ENCODE results near the gene CCDC171. TPM values are rescaled to one million over a fixed set of nuclear protein-coding genes. Genes with fewer than 3 reads are reported as not detected.

Gene CCDC171
- total and polyA plus RNA-seq, 2 of the 13 experiments (the other 11 are each of a cell fraction or from before 2014, with no cell fraction given): 0.95 to 2.5 TPM

DNA sequence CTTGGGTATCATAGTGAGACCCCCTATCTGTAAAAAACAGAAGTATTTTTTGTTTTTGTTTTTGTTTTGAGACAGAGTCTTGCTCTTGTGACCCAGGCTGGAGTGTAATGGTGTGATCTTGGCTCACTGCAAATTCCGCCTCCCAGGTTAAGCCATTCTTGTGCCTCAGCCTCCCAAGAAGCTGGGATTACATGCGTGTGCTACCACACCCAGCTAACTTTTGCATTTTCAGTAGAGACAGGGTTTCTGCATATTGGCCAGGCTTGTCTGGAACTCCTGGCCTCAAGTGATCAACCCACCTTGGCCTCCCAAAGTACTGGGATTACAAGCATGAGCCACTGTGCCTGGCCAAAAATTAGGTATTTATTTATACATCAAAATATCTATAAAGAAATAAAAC lies 10.2 kb upstream of the CCDC171 start:
- in situ Hi-C loops (cut with HindIII; ENCODE audit: extremely low pct_ligation_motif_present, low pct_unique_long_range_greater_than_20kb): no loop called here
- no peak for FAIRE-seq
- Histone ChIP-seq H3K4me2 (ENCODE audit: low read depth, low read length) (no peak overlapping the region), H3K9ac (ENCODE audit: insufficient read depth, low read depth, low read length) (no peak overlapping the region), H3K36me3 (replicated peaks in 1 of 2; ENCODE audit: control insufficient read depth in 1 of 2, insufficient read depth in 2 of 2, low read length in 2 of 2) (no peaks in the 10 kb centered on the region), H3K79me2 (ENCODE audit: insufficient read depth, low read length) (no peaks in the 10 kb centered on the region), H3K9me3 (ENCODE audit: low read length) (no peaks in the 10 kb centered on the region), H2AFZ (ENCODE audit: low read length) (no peak overlapping the region), H3K4me3 (replicated peaks in 1 of 3; ENCODE audit: insufficient read depth in 1 of 3, low read depth in 2 of 3, low read length in 3 of 3) (no peak overlapping the region), H3K27ac (ENCODE audit: extremely low read length, insufficient read depth, low read length) (no peak overlapping the region), H3K27me3 (ENCODE audit: control insufficient read depth in 1 of 2, insufficient read depth in 2 of 2, low read length in 2 of 2) (no peaks in the 10 kb centered on the region), H3K4me1 (ENCODE audit: insufficient read depth, low read length) (no peaks in the 10 kb centered on the region), H4K20me1 (ENCODE audit: insufficient read depth, low read length) (no peaks in the 10 kb centered on the region)
- no peak for TF ChIP-seq ZBTB20 (CRISPR knock-in tag; IDR thresholded peaks at IDR 0.05; ENCODE audit: borderline replicate concordance, low read depth)
- TF ChIP-seq, protein P1, sequence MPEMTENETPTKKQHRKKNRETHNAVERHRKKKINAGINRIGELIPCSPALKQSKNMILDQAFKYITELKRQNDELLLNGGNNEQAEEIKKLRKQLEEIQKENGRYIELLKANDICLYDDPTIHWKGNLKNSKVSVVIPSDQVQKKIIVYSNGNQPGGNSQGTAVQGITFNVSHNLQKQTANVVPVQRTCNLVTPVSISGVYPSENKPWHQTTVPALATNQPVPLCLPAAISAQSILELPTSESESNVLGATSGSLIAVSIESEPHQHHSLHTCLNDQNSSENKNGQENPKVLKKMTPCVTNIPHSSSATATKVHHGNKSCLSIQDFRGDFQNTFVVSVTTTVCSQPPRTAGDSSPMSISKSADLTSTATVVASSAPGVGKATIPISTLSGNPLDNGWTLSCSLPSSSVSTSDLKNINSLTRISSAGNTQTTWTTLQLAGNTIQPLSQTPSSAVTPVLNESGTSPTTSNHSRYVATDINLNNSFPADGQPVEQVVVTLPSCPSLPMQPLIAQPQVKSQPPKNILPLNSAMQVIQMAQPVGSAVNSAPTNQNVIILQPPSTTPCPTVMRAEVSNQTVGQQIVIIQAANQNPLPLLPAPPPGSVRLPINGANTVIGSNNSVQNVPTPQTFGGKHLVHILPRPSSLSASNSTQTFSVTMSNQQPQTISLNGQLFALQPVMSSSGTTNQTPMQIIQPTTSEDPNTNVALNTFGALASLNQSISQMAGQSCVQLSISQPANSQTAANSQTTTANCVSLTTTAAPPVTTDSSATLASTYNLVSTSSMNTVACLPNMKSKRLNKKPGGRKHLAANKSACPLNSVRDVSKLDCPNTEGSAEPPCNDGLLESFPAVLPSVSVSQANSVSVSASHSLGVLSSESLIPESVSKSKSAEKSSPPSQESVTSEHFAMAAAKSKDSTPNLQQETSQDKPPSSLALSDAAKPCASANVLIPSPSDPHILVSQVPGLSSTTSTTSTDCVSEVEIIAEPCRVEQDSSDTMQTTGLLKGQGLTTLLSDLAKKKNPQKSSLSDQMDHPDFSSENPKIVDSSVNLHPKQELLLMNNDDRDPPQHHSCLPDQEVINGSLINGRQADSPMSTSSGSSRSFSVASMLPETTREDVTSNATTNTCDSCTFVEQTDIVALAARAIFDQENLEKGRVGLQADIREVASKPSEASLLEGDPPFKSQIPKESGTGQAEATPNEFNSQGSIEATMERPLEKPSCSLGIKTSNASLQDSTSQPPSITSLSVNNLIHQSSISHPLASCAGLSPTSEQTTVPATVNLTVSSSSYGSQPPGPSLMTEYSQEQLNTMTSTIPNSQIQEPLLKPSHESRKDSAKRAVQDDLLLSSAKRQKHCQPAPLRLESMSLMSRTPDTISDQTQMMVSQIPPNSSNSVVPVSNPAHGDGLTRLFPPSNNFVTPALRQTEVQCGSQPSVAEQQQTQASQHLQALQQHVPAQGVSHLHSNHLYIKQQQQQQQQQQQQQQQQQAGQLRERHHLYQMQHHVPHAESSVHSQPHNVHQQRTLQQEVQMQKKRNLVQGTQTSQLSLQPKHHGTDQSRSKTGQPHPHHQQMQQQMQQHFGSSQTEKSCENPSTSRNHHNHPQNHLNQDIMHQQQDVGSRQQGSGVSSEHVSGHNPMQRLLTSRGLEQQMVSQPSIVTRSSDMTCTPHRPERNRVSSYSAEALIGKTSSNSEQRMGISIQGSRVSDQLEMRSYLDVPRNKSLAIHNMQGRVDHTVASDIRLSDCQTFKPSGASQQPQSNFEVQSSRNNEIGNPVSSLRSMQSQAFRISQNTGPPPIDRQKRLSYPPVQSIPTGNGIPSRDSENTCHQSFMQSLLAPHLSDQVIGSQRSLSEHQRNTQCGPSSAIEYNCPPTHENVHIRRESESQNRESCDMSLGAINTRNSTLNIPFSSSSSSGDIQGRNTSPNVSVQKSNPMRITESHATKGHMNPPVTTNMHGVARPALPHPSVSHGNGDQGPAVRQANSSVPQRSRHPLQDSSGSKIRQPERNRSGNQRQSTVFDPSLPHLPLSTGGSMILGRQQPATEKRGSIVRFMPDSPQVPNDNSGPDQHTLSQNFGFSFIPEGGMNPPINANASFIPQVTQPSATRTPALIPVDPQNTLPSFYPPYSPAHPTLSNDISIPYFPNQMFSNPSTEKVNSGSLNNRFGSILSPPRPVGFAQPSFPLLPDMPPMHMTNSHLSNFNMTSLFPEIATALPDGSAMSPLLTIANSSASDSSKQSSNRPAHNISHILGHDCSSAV (CRISPR knock-in tag; IDR thresholded peaks at IDR 0.05; ENCODE audit: borderline replicate concordance): no peak
- no peak for TF ChIP-seq ZC3H13 (CRISPR knock-in tag; IDR thresholded peaks at IDR 0.05)
- no peak for TF ChIP-seq ZNF350 (CRISPR knock-in tag; IDR thresholded peaks at IDR 0.05; ENCODE audit: borderline replicate concordance, low read depth)
- TF ChIP-seq GATAD1 (CRISPR knock-in tag; IDR thresholded peaks at IDR 0.05): no peak
- no peak for TF ChIP-seq RAD21 (CRISPR knock-in tag; IDR thresholded peaks at IDR 0.05)
- TF ChIP-seq ZZZ3 (CRISPR knock-in tag; IDR thresholded peaks at IDR 0.05; ENCODE audit: borderline replicate concordance): no peak
- TF ChIP-seq NCOR1 (IDR thresholded peaks at IDR 0.05; ENCODE audit: borderline replicate concordance, low read length): no peak
- no peak for TF ChIP-seq SMAD3 (CRISPR knock-in tag; IDR thresholded peaks at IDR 0.05)
- no peak for TF ChIP-seq NAIF1 (CRISPR knock-in tag; IDR thresholded peaks at IDR 0.05; ENCODE audit: borderline replicate concordance)
- no peak for TF ChIP-seq ZNF101 (CRISPR knock-in tag; IDR thresholded peaks at IDR 0.05; ENCODE audit: borderline replicate concordance, low read depth)
- TF ChIP-seq SALL1 (CRISPR knock-in tag; IDR thresholded peaks at IDR 0.05): no peak
- TF ChIP-seq ZFP36L1 (CRISPR knock-in tag; IDR thresholded peaks at IDR 0.05): no peak
- no peak for TF ChIP-seq ZNF335 (CRISPR knock-in tag; IDR thresholded peaks at IDR 0.05)
- TF ChIP-seq CHD4 (IDR thresholded peaks at IDR 0.05; ENCODE audit: borderline replicate concordance, low read length): no peak
- no peak for TF ChIP-seq SAP130 (CRISPR knock-in tag; IDR thresholded peaks at IDR 0.05; ENCODE audit: low read depth)
- 28% methylated on average over 2 of the region's 2 CpGs for WGBS (ENCODE audit: low lambda C conversion rate)
- no TSS peak for BruUV-seq (replicated peaks)
- CTCF ChIA-PET (ENCODE audit: low intra/inter-chr PET ratio, low total read pairs): no interaction called here
- intact Hi-C loops (cut with micrococcal nuclease; ENCODE audit: unreplicated experiment): no loop called here
- DNase-seq (ENCODE audit: low spot score): no peak
- ATAC-seq: no peak
- POLR2A ChIA-PET: no interaction called here

Measured in HepG2 (cell line).